Esophagus muscularis mucosa (tissue), 4 donors: Measurements from ENCODE around the gene CABLES1. TPM values are rescaled to one million over a fixed set of nuclear protein-coding genes. Genes with fewer than 3 reads are reported as not detected.

Experiments used
- DNase-seq: peaks from one replicate; pipeline ENCODE4 v3.0.0-alpha.2; 2017; ENCODE audit errors: extremely low spot score
- H3K27ac ChIP-seq, 4 donors: fragments of 200-600 bp; sonication (generic); replicated peaks in 1 of 4; 1 replicate in 3 of 4; 2 replicates in 1 of 4; pipeline ENCODE4 v1.5.1; 2016 to 2019; ENCODE audit warnings: mild to moderate bottlenecking in 1 of 4
- H3K27me3 ChIP-seq, 4 donors: fragments of 200-600 bp; sonication (generic); one replicate each; pipeline versions ENCODE4 v1.5.1 to v1.6.0; 2016 to 2019
- H3K36me3 ChIP-seq, 4 donors: fragments of 200-600 bp; sonication (generic); one replicate each; pipeline ENCODE4 v1.5.1; 2016 to 2019
- H3K4me1 ChIP-seq, 4 donors: fragments of 200-600 bp; sonication (generic); one replicate each; pipeline ENCODE4 v1.5.1; 2016 to 2019
- H3K4me3 ChIP-seq, 4 donors: fragments of 200-600 bp; sonication (generic); 1 replicate in 2 of 4; 2 replicates in 2 of 4; pipeline ENCODE4 v1.5.1; 2016 to 2019; ENCODE audit warnings: mild to moderate bottlenecking in 4 of 4, moderate library complexity in 1 of 4
- H3K9me3 ChIP-seq, 4 donors: fragments of 200-600 bp; sonication (generic); 1 replicate in 3 of 4; 2 replicates in 1 of 4; pipeline ENCODE4 v1.5.1; 2016 to 2019
- EP300 ChIP-seq: sonication (generic); formaldehyde crosslinking; IDR thresholded peaks from one replicate; pipeline ENCODE4 v1.6.1; 2017; ENCODE audit warnings: antibody characterized with exemption
- POLR2A ChIP-seq: fragments of 450-650 bp; IDR thresholded peaks from one replicate; pipeline ENCODE4 v1.6.1; 2017; ENCODE audit warnings: antibody characterized with exemption, moderate library complexity, mild to moderate bottlenecking, low read depth
- POLR2AphosphoS5 ChIP-seq, 2 donors: sonication (generic); formaldehyde crosslinking; IDR thresholded peaks; one replicate each; pipeline ENCODE4 v1.6.1; 2017; ENCODE audit warnings: antibody characterized with exemption in 2 of 2
- WGBS: methylation state at CpG from one replicate; pipeline ENCODE4 v1.1.5; 2018; 5-methylcytosine and 5-hydroxymethylcytosine counted together
- intact Hi-C: fragments of 100-400 bp; cut with DNase I; formaldehyde crosslinking; loops from one replicate; pipeline ENCODE4 v1.15.1; 2023
- total RNA-seq, 4 donors: library from RNA; depleted of rRNA; stranded (reverse); fragments of >200 nt; gene quantifications; one replicate each; pipeline versions ENCODE4 v1.1.0 to v1.2.1, GENCODE V29; 2016
- TF ChIP-seq, protein P1 (sequence below), 3 experiments: fragments of 200-600 bp in 2 of 3; fragments of 450-650 bp in 1 of 3; sonication (generic) in 2 of 3; IDR thresholded peaks; one replicate each; pipeline ENCODE4 v1.5.1; 2017 to 2019; ENCODE audit warnings: antibody characterized with exemption in 3 of 3, mild to moderate bottlenecking in 2 of 3, moderate library complexity in 1 of 3

The CABLES1 gene
- total RNA-seq, 4 donors from 2014 or later, result 3.8 to 8.3 (median 6.4) TPM

DNA sequence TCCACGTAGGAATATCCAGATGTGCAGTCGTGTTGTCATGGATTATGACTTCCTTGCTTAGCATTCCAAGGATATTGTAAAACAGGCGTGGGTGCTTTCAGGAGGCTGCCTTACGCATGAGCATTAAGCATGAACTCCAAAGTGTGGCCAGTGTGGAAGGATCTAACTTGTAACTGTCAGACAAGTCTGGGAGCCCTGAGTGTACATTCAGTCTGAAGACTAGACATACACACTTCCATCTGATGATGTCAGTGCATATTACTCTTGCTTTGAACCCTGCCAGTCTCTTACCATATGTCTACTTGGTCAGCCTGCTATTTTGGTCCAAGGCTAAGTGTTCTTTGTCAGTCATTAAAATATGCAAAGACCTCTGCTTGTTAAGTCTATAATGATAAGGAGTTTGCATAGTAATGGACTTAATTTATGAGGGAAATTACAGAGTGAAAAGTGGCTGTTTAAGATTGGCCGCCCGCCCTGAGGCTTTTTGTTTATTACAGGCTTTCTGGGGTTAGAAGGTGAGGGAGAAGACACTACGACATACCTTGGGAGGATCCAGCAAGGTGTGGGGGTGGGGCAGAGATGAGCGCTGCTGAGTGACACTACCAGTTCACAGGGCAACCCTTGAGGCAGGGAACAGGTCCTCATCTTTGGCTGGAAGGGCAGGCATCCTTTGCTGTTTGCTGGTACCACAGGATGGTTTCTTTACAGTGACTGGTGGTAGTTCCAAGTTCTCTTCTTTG lies 48.3 kb downstream of the CABLES1 start:
- Histone ChIP-seq H3K4me1 (no peaks in the 10 kb centered on the region), H3K36me3 (no peaks in the 10 kb centered on the region), H3K27ac (no peak overlapping the region), H3K9me3 (no peaks in the 10 kb centered on the region), H3K4me3 (no peak overlapping the region), H3K27me3 (no peaks in the 10 kb centered on the region)
- TF ChIP-seq POLR2A, result no peak
- no peak for TF ChIP-seq EP300
- TF ChIP-seq POLR2AphosphoS5 (IDR thresholded peaks at IDR 0.05), result no peak
- TF ChIP-seq, protein P1, sequence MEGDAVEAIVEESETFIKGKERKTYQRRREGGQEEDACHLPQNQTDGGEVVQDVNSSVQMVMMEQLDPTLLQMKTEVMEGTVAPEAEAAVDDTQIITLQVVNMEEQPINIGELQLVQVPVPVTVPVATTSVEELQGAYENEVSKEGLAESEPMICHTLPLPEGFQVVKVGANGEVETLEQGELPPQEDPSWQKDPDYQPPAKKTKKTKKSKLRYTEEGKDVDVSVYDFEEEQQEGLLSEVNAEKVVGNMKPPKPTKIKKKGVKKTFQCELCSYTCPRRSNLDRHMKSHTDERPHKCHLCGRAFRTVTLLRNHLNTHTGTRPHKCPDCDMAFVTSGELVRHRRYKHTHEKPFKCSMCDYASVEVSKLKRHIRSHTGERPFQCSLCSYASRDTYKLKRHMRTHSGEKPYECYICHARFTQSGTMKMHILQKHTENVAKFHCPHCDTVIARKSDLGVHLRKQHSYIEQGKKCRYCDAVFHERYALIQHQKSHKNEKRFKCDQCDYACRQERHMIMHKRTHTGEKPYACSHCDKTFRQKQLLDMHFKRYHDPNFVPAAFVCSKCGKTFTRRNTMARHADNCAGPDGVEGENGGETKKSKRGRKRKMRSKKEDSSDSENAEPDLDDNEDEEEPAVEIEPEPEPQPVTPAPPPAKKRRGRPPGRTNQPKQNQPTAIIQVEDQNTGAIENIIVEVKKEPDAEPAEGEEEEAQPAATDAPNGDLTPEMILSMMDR (IDR thresholded peaks at IDR 0.05), result no peak
- intact Hi-C loops, result no loop called here
- WGBS, result 59% methylated on average over 8 of the region's 8 CpGs
- DNase-seq, result no peak

DNA sequence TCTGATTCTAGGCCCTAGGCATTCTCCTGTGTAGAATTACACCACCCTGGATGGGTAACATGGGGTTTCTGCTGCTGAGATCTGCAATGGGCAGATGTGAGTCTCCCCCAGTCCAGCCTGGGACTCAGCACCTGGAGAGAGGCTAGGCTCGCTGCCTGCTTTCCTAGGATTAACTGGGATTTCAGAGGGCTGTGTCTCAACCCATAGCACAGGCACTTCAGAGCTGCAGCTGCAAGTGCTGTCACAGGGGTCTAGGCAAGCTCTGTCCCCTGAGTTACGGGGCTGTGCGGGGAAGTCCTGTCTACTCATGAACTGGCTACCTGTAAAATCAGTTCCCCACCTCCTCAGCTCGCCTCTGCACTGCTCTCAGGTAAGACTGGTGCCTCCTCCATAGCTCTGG lies 51.5 kb downstream of the CABLES1 start:
- no peaks in the 10 kb centered on the region for H3K27me3 ChIP-seq
- H3K27ac ChIP-seq, result no peak overlapping the region
- no peak for DNase-seq
- intact Hi-C loops, result no loop called here
- H3K9me3 ChIP-seq, result no peaks in the 10 kb centered on the region
- H3K4me1 ChIP-seq, result no peaks in the 10 kb centered on the region
- H3K36me3 ChIP-seq, result no peaks in the 10 kb centered on the region
- 96% methylated on average over 4 of the region's 4 CpGs for WGBS
- TF ChIP-seq POLR2A (no peak), POLR2AphosphoS5 (IDR thresholded peaks at IDR 0.05) (no peak), EP300 (no peak)
- TF ChIP-seq, protein P1 (IDR thresholded peaks at IDR 0.05), result no peak
- H3K4me3 ChIP-seq, result no peak overlapping the region

DNA sequence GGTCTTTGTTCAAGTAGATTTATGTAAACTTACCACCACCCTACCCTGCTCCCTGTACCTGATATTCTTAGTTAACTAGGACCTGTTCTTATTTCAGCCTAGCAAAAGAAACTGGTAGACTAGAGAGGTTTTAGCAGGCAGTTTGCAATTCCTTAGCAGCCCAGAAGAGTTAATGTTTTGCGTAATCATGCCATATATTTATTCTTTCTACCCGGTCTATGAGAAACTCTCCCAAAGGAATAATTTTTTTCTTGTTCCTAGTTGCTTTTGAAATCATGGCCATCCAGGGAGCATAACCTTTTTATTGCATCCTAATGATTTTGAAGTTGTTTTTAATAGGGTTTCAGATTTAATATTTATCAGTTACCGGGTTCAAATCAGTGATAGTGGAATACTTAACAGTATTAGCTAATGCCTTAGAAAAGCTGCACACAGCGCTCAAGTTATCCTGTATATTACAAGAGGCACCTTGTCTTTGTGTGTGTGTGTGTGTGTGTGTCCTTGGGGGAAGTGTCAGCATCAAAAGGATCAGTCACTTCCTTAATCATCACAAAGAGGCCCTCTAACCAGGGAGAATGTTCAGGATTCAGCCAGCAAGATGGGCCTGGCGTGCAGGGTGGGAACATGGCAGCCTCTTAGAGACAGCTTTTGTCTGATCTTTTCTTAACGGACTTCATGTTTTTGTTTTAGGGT lies 52.9 kb downstream of the CABLES1 start:
- no peak for DNase-seq
- Histone ChIP-seq H3K27ac (no peak overlapping the region), H3K36me3 (no peaks in the 10 kb centered on the region), H3K9me3 (no peaks in the 10 kb centered on the region), H3K4me1 (peaks cover 0 to 12% (median 10%) of the 10 kb centered on the region in 4 donors), H3K27me3 (no peaks in the 10 kb centered on the region), H3K4me3 (no peak overlapping the region)
- intact Hi-C loops, result no loop called here
- TF ChIP-seq POLR2A, result no peak
- TF ChIP-seq POLR2AphosphoS5 (IDR thresholded peaks at IDR 0.05), result no peak
- no peak for TF ChIP-seq EP300
- TF ChIP-seq, protein P1 (IDR thresholded peaks at IDR 0.05), result no peak
- WGBS, result 88% methylated on average over 6 of the region's 6 CpGs

DNA sequence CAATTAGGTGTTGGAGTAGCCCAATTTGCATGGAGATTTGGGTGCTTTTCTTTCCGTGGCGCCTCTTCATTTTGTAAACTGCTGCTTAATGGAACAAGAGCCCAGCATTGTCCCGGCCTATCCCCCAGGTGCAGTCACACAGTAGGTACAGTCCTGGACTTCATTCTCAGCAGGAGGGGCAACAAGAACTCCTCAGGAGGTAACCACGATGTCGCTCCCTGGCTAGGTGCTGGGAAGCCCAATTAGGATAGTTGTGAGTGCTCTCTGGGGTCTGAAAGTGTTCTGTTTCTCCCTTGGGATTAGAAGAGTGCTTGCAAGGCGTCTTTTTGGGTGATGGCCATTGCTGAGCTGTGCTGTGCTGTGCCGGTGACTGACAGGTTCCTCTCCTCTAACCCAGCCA lies 53.8 kb downstream of the CABLES1 start:
- Histone ChIP-seq H3K9me3 (no peaks in the 10 kb centered on the region), H3K27ac (no peak overlapping the region), H3K4me3 (no peak overlapping the region), H3K27me3 (no peaks in the 10 kb centered on the region), H3K36me3 (no peaks in the 10 kb centered on the region), H3K4me1 (peaks cover 0 to 12% (median 10%) of the 10 kb centered on the region in 4 donors)
- intact Hi-C loops, result no loop called here
- TF ChIP-seq, protein P1 (IDR thresholded peaks at IDR 0.05), result no peak
- TF ChIP-seq POLR2AphosphoS5 (IDR thresholded peaks at IDR 0.05), result no peak
- no peak for TF ChIP-seq POLR2A
- no peak for TF ChIP-seq EP300
- 94% methylated on average over 5 of the region's 7 CpGs for WGBS
- no peak for DNase-seq
